WERI-Rb-1 (cell line): ENCODE measurements around the gene SLC51B.
"Not testable (repeated sequence)": the region's sequence is repeated elsewhere in the genome, so short reads cannot be mapped to it uniquely, and the experiment has no call there.

ENCODE experiments used
- DNase-seq: peaks from one replicate; pipeline ENCODE4 v3.0.0-alpha.2; 2020
- H3K27ac ChIP-seq: fragments of 250-450 bp; sonication (Bioruptor Pico); 2 replicates; pipeline ENCODE4 v1.5.1; 2020; ENCODE audit warnings: mild to moderate bottlenecking, moderate library complexity
- H3K27me3 ChIP-seq: fragments of 250-450 bp; sonication (Bioruptor Pico); 2 replicates; pipeline ENCODE4 v1.5.1; 2021; ENCODE audit warnings: mild to moderate bottlenecking, low read depth, moderate library complexity; ENCODE audit not compliant: insufficient read depth, severe bottlenecking
- H3K36me3 ChIP-seq: fragments of 250-450 bp; sonication (Bioruptor Pico); 2 replicates; pipeline ENCODE4 v1.5.1; 2020; ENCODE audit warnings: mild to moderate bottlenecking, moderate library complexity
- H3K4me3 ChIP-seq: 2 replicates; pipeline ENCODE4 v1.5.1; 2011; ENCODE audit warnings: low read depth, mild to moderate bottlenecking, control low read depth, low read length
- H3K9me3 ChIP-seq: fragments of 250-450 bp; sonication (Bioruptor Pico); 2 replicates; pipeline ENCODE4 v1.5.1; 2021; ENCODE audit warnings: mild to moderate bottlenecking, moderate library complexity; ENCODE audit not compliant: severe bottlenecking
- TF ChIP-seq, protein P1 (sequence below): IDR thresholded peaks from 2 replicates; pipeline ENCODE4 v1.5.1; 2011; ENCODE audit warnings: low read depth, mild to moderate bottlenecking, control low read depth, inconsistent platforms, low read length

Gene SLC51B

GRCh38 chr15:65008983-65009382 lies 36.2 kb upstream of the SLC51B start:
- Histone ChIP-seq H3K9me3 (no peaks in the 10 kb centered on the region), H3K4me3 (no peak overlapping the region), H3K27ac (no peak overlapping the region), H3K36me3 (peaks cover 6% of the 10 kb centered on the region), H3K27me3 (no peaks in the 10 kb centered on the region)
- TF ChIP-seq, protein P1, sequence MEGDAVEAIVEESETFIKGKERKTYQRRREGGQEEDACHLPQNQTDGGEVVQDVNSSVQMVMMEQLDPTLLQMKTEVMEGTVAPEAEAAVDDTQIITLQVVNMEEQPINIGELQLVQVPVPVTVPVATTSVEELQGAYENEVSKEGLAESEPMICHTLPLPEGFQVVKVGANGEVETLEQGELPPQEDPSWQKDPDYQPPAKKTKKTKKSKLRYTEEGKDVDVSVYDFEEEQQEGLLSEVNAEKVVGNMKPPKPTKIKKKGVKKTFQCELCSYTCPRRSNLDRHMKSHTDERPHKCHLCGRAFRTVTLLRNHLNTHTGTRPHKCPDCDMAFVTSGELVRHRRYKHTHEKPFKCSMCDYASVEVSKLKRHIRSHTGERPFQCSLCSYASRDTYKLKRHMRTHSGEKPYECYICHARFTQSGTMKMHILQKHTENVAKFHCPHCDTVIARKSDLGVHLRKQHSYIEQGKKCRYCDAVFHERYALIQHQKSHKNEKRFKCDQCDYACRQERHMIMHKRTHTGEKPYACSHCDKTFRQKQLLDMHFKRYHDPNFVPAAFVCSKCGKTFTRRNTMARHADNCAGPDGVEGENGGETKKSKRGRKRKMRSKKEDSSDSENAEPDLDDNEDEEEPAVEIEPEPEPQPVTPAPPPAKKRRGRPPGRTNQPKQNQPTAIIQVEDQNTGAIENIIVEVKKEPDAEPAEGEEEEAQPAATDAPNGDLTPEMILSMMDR = peak; percentile 28; the same call in 1 of the 2 replicates
- no peak for DNase-seq

- H3K27me3 ChIP-seq, H3K9me3 ChIP-seq, H3K27ac ChIP-seq, DNase-seq, H3K4me3 ChIP-seq: not testable (repeated sequence)
- H3K36me3 ChIP-seq = peaks cover 15% of the 10 kb centered on the region
Observed at GRCh38 chr15:65011198-65011597, 34.0 kb upstream of the SLC51B start.

- Histone ChIP-seq H3K9me3 (no peaks in the 10 kb centered on the region), H3K27ac (no peak overlapping the region), H3K4me3 (no peak overlapping the region), H3K27me3 (no peaks in the 10 kb centered on the region), H3K36me3 (peaks cover 2% of the 10 kb centered on the region)
- DNase-seq = no peak
- TF ChIP-seq, protein P1 = no peak
Observed at GRCh38 chr15:65020419-65020818, 24.8 kb upstream of the SLC51B start.

- Histone ChIP-seq H3K27me3 (no peaks in the 10 kb centered on the region), H3K9me3 (no peaks in the 10 kb centered on the region), H3K36me3 (peaks cover 8% of the 10 kb centered on the region), H3K4me3 (no peak overlapping the region), H3K27ac (no peak overlapping the region)
- TF ChIP-seq, protein P1 = no peak
- DNase-seq = no peak
Observed at GRCh38 chr15:65021488-65021887, 23.7 kb upstream of the SLC51B start.

DNA sequence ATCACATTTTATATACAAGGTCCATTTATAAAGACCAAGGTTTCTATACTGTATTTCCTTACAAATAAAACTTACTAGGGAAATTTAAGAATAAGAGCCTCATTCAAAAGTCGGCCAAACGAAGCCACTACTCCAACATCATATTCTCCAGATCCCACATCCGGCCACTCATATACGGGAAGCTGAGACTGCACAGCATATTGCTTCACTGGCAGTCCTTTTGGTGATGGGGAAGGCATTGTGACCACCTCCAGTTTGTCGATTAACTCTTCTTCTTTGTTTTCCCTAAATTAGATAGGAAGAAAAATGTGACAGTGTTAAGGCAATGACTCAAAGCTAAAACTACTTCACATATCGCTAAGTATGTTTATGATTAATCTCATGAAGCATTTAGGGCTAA lies 18.4 kb upstream of the SLC51B start:
- Histone ChIP-seq H3K27ac (no peak overlapping the region), H3K27me3 (no peaks in the 10 kb centered on the region), H3K9me3 (no peaks in the 10 kb centered on the region), H3K36me3 (peaks cover 8% of the 10 kb centered on the region; the same call in 1 of the 2 replicates), H3K4me3 (no peak overlapping the region)
- DNase-seq = no peak
- TF ChIP-seq, protein P1 = no peak

- Histone ChIP-seq H3K36me3 (peaks cover 8% of the 10 kb centered on the region; the same call in 1 of the 2 replicates), H3K9me3 (no peaks in the 10 kb centered on the region), H3K4me3 (no peak overlapping the region), H3K27me3 (no peaks in the 10 kb centered on the region), H3K27ac (no peak overlapping the region)
- no peak for DNase-seq
- TF ChIP-seq, protein P1 = no peak
Observed at GRCh38 chr15:65027593-65027992, 17.6 kb upstream of the SLC51B start.
